Activated CD4-positive, alpha-beta T cell treated with anti-CD3 and anti-CD28 coated beads, Interleukin-2, amount 50 U/mL, for 1 hour (primary cell): ENCODE data around the gene UBE2J1.
A peak's percentile ranks its signal among the peaks of the same experiment; 100 is the strongest.
"Not testable (repeated sequence)": the region's sequence is repeated elsewhere in the genome, so short reads cannot be mapped to it uniquely, and the experiment has no call there.

Experiments
- DNase-seq: peaks from one replicate; pipeline ENCODE4 v3.0.0-alpha.2; 2020

Gene UBE2J1

DNA sequence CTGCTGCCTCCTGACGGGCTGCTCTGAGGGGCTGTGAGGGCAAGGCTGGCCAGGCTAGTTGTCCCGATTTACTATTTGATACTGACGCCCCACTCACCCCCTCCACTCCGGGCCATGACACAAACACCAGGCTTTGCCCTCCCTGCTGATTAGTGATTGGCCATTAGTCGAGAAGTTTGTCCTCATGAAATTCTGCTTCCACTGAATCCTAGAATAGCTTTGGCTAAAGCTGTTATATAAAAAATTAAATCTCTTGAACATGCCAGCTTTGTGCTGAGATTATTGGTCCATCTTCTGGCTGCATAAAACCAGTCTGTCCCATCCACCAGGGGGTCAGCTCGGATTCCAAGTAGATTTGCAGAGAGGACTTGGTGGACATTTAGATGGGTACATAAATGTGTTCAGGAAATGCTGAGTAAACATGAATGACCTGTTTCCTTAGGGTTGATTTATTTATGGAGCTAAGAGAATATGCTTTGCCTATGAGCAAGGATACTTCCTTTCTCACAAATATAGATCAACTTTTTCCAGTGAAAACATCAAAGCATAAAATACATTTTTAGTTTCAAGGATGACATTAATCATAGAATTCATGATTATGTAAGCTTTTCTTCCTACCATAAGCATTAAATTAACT lies 37.2 kb downstream of the UBE2J1 start, which contains the start of gene GABRR2:
Gene GABRR2, minus strand, starts transcription at position 51 of the 637 bp plus-strand sequence. CDS start 134 bp downstream, outside the sequence.
- DNase-seq: no peak

DNA sequence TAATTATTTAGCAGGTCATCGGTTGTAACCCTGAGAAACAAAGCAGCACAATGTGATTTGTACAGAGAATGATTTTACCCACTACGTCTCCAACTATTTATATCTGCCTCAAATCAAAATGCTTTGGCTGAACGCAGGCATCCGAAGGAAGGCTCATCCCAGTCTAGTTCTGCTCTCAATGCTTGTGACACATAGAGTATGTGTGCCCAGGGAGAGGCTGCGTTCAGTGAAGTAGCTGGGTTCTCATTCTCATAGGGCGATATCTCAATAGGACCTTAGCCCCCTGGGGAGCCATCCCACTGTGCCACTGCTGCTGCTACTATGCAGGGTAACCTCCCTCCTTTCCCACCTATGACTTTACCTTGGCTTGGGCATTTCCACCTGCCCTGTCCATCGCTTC lies 37.8 kb downstream of the UBE2J1 start:
- no peak for DNase-seq

DNA sequence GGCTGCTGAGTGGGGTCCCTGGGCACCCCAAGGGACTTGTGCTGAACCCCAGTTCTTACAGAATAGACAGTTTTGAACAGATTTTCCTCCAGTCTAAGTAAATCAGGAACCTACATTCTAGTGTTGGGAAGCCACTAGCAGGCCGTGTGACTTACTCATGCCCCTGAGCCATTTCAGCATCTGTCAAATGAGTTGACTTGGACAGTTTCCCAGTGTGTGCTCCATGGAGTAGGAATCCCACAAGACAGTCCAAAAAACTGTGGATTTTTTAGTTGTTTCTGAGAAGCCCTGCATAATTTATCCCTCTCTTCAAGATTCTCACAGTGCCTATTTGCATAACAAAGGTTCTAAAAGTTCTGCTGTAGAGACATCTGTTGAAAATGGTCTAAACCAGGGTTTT lies 39.5 kb downstream of the UBE2J1 start:
- no peak for DNase-seq

DNA sequence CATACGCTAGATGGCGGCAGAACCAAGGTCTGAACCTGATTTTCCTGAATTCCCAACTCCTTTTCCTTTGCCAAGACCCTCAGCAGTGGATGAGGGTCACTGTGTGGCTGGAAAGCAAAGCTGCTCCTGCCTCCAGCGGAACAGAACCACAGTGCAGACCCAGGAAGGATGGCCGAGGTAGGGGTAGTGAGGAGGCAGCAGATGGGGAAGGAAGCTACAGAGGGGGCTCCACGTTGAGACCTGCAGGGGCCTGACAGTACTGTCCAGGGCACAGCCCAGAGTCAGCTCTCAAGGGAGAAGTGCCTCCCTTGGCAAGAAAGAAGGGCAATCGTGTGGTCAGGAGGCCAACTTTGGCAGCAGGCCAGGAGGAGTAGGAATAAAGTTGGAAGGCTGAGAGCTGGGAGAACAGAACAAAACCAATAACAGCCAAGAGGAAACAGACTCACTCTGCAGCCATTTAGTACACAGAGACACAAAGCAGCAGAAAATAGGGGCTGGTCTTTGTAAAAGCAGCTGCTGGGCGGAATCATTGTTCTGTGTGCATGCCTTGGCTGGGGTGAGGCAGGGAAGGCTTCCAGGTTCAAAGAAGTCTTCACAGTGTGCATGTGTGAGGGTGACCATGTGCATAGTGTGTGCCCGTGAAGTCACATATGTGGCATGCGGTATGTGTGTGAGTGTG lies 40.5 kb downstream of the UBE2J1 start:
- DNase-seq: no peak

DNA sequence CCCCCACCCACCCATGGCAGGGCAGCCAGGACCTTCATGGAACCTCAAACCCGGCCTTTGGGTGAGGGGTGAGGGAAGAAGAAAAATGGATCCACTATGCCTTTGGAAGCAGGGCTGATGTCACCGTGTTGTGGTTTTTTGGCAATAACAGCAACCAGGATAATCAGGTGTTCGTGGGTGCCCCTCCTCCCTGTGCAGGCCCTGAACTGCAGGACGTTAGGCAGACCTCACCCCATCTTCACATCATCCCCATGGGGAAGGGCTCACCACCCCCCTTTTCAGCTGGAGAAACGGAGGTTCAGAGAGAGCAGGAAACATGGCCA lies 41.0 kb downstream of the UBE2J1 start:
- no peak for DNase-seq

DNA sequence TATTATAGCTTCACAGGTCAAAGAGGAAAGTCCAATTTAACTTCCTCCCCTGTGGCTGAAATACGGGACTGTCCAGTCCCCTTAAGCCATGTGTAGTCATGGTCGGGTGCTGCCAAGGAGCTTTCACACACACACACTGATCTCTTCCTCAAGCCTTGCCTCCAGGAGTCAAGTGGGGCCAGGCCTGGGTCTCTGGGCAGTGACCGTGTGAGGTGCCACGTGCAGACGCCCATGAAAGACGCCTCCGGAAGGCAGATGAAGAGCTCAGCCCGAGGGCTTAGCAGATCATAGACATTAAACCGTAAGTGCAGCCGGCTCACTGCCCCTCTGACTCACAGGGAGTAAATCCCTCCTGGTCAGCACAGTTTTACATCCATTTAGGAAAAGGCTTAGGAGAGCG lies 41.6 kb downstream of the UBE2J1 start:
- no peak for DNase-seq

DNA sequence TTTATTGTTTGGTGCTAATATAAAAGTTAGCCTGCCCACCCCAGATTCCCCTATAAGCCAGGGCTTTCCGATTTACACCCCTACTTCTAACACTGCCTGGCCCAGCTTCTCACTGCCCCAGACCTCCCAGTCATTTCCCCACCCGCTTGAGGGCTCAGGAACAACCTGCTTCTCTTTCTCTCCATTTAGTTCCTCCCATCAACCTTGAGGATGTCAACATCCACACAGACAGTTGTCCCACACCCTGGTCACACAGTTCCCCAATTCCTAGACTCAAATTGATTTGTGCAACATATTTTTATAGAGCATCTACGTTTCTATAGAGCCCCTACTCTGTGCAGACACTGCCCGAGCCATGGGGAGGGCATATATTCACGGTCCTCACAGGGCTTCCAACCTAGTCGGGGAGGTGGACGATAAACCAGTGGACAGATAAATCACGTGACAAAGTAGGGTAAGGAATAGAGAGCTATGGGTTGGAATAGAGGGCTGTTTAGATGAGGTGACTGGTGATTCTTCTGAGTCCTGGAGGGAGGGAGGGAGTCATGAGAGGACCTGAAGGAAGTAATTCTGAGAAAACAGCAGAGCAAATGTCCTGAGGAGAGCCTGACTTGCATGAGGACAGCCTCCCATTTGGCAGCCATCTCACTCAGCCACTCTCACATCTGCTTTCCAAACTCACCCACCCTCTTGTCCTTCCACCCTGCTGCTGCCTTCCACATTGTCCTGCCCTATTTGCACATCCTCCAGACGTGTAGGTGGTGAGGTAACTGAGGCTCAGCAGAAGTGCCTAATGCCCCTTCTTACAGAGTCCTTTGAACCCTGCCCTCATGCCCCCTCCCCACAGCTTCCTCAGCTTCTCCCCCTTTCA lies 43.8 kb downstream of the UBE2J1 start:
- DNase-seq: no peak

DNA sequence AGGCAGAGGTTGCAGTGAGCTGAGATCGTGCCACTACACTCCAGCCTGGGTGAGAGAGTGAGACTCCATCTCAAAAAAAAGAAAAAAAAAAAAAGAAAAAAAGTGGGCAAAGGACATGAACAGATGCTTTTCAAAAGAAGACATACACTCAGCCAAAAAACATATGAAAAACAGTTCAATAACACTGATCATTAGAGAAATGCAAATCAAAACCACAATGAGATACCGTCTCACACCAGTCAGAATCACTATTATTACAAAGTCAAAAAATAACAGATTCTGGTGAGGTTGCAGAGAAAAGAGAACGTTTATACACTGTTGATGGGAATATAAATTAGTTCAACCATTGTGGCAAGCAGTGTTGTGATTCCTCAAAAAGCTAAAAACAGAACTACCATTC lies 48.0 kb downstream of the UBE2J1 start:
- DNase-seq: not testable (repeated sequence)

DNA sequence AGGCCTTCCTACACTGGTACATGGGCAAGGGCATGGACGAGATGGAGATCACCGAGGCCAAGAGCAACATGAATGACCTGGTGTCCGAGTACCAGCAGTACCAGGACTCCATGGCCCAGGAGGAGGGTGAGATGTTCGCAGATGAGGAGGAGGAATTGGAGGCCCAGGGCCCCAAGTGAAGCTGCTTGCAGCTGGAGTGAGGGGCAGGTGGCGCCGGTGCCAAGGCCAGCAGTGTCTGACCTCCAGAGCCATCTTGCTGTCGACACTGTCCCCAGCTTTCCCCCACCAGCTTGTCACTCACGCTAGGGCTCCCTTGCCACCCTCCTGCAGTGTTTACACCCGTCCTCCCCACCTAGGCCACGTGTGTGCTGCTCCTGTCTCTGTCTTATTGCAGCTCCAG lies 49.6 kb downstream of the UBE2J1 start:
- no peak for DNase-seq

DNA sequence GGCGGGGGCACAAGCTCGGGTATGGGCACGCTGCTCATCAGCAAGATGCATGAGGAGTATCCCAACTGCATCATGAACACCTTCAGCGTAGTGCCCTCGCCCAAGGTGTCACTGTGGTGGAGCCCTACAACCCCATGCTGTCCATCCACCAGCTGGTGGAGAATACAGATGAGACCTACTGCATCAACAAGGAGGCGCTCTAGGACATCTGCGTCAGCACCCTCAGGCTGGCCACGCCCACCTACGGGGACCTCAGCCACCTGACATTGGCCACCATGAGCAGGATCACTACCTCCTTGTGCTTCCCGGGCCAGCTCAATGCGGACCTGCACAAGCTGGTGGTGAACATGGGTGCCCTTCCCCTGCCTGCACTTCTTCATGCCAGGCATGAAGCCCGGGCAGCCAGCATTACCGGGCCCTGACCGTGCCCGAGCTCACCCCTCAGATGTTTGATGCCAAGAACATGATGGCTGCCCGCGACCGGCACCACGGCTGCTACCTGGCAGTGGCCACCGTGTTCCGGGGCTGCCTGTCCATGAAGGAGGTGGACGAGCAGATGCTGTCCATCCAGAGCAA lies 50.2 kb downstream of the UBE2J1 start:
- no peak for DNase-seq

DNA sequence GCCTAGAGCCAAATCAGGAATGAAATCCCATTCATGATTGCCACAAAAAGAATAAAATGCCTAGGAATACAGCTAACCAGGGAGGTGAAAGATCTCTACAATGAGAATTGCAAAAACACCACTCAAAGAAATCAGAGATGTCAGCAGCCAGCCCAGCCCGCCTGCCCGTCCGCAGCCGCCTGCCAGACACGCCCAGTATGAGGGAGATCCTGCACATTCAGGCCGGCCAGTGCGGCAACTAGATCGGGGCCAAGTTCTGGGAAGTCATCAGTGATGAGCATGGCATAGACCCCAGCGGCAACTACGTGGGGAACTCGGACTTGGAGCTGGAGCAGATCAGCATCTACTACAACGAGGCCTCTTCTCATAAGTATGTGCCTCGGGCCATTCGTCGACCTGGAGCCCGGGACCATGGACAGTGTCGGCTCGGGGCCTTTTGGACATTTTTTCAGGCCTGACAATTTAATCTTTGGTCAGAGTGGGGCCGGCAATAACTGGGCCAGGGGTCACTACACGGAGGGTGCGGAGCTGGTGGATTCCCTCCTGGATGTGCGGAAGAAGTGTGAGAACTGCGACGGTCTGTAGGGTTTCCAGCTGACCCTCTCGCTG lies 50.8 kb downstream of the UBE2J1 start:
- DNase-seq: no peak

DNA sequence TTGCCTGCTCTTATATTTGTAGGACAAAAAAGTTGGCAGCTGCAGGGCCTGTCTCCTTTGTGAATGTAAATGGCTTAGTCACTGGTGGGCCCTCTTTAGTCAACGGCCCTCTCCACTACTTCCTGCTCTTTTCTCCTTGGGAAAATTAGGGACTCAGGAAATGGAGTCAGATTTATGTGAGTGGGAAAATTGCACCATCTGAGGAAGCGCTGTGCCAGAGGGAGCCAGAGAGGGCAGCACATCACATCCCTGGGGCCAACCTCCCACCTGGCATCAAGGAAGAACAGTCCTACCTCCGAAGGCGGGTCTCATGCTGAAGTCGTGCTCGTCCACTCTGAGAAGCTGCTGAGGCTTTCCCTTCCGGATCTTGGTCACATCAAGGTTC lies 53.1 kb downstream of the UBE2J1 start:
- no peak for DNase-seq

DNA sequence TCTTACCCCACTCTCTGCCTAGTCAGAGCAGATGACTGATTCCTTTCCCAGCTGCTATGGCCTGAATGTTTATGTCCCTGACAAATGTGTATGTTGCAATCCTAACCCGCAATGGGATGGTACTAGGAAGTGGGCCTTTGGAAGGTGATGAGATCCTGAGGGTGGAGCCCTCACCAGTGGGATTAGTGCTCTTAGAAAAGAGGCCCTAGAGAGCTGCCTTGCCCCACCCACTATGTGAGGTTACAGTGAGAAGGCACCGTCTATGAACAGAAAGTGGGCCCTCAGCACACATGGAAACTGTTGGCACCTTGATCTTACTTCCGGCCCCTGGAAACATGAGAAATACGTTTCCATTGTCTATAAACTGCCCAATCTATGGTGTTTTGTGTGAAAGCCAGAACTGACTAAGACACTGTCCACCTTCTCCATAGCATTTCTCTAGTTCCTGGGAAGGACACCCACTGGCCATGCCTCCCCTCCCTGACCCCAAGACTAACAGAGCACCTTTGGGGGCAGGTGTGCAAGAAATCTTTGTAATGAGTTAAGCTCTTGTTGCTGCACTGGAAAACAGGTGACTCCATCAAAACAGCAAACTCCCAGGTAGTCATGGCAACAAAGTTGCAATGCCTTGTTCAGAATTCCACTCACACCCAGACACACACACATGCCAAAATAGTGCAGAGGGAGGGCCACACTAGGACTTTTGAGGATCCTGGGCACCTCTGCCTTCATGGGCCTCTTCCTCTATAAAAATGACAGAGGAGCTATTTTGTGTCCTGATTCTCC lies 53.6 kb downstream of the UBE2J1 start:
- DNase-seq: peak; percentile 46

DNA sequence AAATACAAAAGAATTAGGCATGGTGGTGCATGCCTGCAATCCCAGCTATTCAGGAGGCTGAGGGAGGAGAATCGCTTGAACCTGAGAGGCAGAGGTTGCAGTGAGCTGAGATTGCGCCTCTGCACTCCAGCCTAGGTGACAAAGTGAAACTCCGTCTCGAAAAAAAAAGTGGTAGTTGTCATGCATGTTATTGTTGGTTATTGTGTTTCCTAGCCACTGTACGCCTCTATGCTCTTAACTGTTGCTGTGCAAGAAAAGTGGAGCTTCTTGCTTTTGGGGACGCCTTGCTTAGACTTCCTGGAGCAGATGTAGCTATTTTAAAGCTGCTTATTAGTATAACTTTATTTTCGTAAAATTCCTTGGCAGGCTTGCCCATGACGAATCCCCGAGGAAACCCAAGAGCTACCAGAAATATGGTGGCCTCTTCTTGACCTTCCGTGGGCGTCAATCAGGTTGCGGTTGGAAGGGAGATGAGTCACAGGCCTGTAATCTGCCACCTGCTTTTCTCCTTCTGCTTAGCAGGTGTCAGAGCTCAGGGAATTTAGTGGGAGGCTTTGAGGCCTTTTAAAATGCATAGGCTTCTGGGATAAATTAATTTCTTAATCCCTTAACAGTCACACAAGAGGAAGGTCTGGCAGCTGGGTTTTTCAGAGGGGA lies 54.7 kb downstream of the UBE2J1 start:
- peak; percentile 56 for DNase-seq

DNA sequence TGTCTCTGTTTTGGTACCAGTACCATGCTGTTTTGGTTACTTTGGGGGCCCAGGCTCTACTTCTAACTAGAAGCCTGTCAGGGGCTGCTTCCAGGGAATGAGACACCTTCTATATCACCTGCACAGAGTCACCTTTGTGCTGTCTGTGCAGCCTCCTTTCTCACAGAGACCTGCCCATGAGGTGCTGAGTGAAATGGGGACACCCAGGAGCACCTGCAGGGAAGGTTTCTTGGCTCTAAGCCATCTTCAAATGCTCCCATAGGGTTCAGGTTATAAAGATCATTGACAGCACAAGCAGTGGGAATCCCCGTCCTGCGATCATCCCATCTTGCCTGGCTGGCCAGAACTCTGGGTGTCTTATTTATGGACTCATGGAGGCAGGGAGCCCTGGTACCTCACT lies 56.5 kb downstream of the UBE2J1 start:
- DNase-seq: no peak

DNA sequence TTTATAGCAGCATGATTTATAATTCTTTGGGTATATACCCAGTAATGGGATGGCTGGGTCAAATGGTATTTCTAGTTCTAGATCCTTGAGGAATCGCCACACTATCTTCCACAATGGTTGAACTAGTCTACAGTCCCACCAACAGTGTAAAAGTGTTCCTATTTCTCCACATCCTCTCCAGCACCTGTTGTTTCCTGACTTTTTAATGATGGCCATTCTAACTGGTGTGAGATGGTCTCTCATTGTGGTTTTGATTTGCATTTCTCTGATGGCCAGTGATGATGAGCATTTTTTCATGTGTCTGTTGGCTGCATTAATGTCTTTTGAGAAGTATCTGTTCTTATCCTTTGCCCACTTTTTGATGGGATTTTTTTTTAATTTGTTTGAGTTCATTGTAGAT lies 57.4 kb downstream of the UBE2J1 start:
- not testable (repeated sequence) for DNase-seq

DNA sequence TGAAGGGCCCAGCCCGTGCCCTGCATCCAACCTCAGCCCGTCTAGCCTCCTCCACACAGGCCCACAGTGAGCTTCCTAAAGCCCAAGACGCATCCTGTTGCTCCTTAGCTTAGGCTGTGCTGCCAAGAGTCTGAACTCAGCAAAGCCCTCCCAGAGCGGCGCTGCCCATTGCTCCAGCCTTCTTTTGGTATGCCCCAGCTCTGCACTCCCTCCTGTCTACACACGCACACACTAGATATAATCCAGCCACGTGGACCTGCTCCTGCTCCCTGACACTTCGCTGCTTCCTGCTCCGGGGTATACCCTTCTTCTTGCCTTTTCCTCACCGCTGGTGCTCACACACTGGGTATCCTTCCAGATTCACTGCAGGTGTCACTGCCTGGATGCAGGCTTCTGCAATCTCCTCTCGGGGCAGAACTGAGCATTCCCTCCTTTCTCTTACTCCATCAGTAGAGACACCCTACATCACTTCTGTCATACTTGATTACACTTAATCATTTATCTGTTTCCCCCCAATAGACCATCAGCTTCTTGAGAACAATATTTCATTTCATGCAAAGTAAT lies 61.2 kb downstream of the UBE2J1 start:
- DNase-seq: no peak

DNA sequence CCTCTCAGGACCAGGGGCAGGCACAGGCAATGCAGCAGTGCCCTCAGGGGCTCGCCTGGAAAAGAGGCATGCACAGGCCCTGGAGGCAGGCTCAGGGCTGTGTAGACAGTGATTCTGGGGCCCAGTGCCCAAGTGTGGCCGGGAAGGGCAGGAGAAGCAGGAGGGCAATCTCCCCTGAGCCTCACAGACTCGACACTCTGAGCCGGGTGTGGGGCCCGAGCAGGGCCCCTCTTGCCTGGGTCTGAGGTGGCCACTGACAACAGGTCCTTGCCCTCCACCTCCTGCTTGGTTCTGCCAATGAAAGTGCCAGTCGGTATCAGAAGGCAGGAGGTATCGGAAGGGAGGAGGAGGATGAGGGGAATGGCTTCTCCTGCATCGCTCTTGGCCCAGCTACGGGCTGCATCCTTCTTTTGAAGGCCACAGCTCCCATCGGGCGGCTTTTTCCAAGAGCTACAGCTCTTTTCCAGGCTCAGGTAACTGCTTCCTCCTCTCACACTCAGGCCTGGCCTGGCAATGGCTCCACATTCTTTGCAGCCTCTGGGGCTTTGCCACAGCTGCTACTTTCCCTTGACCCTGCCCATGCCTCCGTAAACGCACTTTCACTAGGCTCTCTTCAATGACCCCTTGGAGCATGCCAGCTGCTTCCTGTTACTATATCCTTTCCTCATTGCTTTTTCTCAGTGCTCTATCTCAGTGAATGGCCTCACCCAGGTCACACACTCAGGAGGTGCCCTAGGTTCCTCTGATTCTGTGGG lies 61.9 kb downstream of the UBE2J1 start:
- DNase-seq: no peak

DNA sequence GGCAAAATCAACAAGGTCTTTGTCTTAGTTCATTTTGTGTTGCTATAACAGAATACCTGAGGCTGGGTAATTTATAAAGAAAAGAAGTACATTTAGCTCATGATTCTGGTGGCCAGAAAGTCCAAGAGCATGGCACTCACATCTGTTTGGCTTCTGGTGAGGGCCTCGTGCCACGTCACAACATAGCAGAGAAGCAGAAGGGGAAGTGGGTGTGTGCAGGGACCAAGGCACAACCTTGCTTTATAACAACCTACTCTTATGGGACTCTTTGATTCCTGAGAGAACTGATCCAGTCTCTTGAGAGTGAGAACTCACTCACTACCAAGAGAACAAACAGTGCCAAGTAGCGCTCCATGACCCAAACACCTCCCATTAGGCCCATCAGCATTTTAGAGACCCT lies 62.8 kb downstream of the UBE2J1 start:
- DNase-seq: no peak

DNA sequence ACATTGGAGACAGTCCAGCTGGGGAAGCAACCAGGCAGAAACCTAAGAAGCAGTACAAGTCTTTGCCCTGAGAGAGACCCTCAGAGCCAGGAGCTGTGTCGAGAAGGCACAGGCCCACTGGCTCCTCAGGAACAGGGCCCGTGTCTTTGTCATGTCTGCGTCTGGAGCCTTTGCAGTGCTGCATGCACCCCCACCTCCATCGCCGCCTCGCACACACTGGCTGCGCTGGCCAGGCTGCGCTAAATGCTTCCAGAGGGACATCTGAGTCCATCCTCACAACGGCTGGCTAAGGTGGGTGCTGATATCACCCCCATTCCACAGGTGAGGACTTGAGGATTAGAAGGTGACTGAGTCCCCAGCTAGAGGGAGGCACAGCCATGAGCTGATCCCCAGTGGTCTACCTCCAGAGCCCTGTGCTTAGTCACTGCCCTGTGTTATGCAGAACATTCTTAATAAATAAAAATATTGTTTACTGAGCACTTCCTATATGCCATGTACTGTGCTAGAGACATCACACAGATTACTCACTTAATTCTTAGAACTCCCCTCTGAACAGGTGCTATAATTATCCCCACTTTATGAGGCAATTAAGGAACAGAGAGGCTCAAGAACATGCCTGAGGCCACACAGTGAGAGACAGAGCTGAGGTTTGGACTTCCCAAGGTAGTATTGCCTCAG lies 65.0 kb downstream of the UBE2J1 start:
- DNase-seq: no peak
